HFFc6 (cell line): ENCODE results near the gene BICD2. TPM values are rescaled to one million over a fixed set of nuclear protein-coding genes. Genes with fewer than 3 reads are reported as not detected.
A peak's percentile ranks its signal among the peaks of the same experiment; 100 is the strongest.
"Not testable (repeated sequence)": the region's sequence is repeated elsewhere in the genome, so short reads cannot be mapped to it uniquely, and the experiment has no call there.

Source experiments
- DNase-seq: peaks from one replicate; pipeline ENCODE4 v3.0.0-alpha.2; 2018
- H3K27ac Mint-ChIP-seq: 2 replicates; pipeline ENCODE4 v1.8.0; 2020; ENCODE audit warnings: mild to moderate bottlenecking, mixed read lengths
- H3K27me3 Mint-ChIP-seq: 2 replicates; pipeline ENCODE4 v1.8.0; 2021; ENCODE audit warnings: mild to moderate bottlenecking, moderate library complexity, mixed read lengths; ENCODE audit not compliant: insufficient read depth
- H3K36me3 Mint-ChIP-seq: 2 replicates; pipeline ENCODE4 v1.8.0; 2021; ENCODE audit warnings: low read depth, mixed read lengths
- H3K4me1 Mint-ChIP-seq: 2 replicates; pipeline ENCODE4 v1.8.0; 2020; ENCODE audit warnings: low read depth, mixed read lengths
- H3K4me3 Mint-ChIP-seq: 2 replicates; pipeline ENCODE4 v1.8.0; 2020; ENCODE audit warnings: mild to moderate bottlenecking, moderate library complexity, mixed read lengths
- H3K9me3 Mint-ChIP-seq: 2 replicates; pipeline ENCODE4 v1.8.0; 2020; ENCODE audit warnings: mild to moderate bottlenecking, mixed read lengths
- total RNA-seq, 6 experiments: library from RNA; stranded (reverse); fragmentation: NEBNext Ultra II Directional; extraction: Animal tissue kit (Norgen Biotek cat#: 25700); gene quantifications; 2 replicates in 1 of 6; 3 replicates in 5 of 6; pipeline ENCODE4 v1.2.3, GENCODE V29; 2021
- TF ChIP-seq, protein P1 (sequence below): fragments of 200-600 bp; sonication (generic); IDR thresholded peaks from 2 replicates; pipeline ENCODE4 v1.5.0; 2021; ENCODE audit warnings: antibody characterized with exemption, mild to moderate bottlenecking

The BICD2 gene
- total RNA-seq, 6 experiments from 2014 or later, result 32.4 to 38.6 (median 36.1) TPM

DNA sequence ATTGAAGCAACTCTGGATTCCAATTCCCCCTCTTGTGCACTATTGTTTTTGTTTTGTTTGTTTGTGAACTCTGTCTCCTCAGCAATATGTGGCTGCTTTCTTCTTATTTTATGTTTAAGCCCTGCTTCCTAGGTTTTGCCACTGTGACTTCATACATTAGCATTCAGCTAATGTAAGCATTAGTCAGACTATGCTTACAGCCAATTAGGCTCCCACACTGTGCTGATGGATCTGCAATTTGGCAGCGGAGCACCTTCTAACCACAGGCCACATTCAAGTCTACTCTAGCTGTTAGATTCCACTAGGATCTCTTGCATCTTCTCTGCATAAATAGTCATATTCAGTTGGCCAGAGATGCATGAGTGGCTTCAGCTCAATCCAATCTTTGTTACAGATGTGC lies 9.6 kb upstream of the BICD2 start:
- no peaks in the 10 kb centered on the region for H3K36me3 Mint-ChIP-seq
- H3K27me3 Mint-ChIP-seq, result peaks cover 1% of the 10 kb centered on the region; the same call in 1 of the 2 replicates
- no peaks in the 10 kb centered on the region for H3K9me3 Mint-ChIP-seq
- DNase-seq, result peak; percentile 94
- peak overlapping the region; percentile 58 for H3K27ac Mint-ChIP-seq
- TF ChIP-seq, protein P1, sequence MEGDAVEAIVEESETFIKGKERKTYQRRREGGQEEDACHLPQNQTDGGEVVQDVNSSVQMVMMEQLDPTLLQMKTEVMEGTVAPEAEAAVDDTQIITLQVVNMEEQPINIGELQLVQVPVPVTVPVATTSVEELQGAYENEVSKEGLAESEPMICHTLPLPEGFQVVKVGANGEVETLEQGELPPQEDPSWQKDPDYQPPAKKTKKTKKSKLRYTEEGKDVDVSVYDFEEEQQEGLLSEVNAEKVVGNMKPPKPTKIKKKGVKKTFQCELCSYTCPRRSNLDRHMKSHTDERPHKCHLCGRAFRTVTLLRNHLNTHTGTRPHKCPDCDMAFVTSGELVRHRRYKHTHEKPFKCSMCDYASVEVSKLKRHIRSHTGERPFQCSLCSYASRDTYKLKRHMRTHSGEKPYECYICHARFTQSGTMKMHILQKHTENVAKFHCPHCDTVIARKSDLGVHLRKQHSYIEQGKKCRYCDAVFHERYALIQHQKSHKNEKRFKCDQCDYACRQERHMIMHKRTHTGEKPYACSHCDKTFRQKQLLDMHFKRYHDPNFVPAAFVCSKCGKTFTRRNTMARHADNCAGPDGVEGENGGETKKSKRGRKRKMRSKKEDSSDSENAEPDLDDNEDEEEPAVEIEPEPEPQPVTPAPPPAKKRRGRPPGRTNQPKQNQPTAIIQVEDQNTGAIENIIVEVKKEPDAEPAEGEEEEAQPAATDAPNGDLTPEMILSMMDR, result no peak
- peaks cover 16% of the 10 kb centered on the region for H3K4me1 Mint-ChIP-seq
- no peak overlapping the region for H3K4me3 Mint-ChIP-seq

DNA sequence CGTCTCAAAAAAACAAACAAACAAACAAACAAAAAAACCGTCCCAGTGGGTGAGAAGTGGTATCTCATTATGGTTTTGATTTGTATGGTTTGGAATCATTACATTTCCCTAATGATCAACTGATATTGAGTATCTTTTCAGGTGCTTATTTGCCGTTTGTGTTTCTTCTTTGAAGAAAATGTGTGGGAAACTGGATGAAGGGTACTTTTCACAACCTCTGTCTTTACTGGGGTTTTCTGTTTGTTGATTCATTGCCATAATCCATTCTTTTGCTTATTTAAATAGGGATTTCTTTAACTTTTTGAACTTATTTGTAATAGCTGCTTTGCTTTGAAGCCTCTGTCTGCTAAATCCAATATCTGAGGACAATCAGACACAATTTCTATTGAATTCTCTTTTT lies 9.2 kb upstream of the BICD2 start:
- H3K27me3 Mint-ChIP-seq, result peaks cover 1% of the 10 kb centered on the region; the same call in 1 of the 2 replicates
- H3K36me3 Mint-ChIP-seq, result no peaks in the 10 kb centered on the region

DNA sequence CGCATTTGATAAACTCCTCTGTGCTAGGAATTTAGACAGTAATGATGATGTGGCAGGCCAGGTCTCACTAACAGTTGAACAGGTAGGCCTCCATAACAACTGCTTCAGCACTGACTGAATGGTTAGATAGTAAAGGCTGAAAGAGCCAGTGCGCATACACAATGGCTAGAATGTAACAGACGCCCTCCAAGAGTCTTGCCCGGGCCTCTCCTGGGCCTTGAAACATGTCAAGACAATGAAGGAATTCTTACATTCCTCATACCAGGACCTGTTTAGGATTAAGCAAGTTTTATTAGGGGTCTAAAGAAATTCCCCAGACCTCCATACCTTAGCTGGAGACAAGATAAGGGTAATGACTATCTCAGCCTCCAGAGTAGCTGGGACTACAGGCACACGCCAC lies 6.7 kb upstream of the BICD2 start:
- DNase-seq, result no peak
- Mint-ChIP-seq H3K27me3 (peaks cover 1% of the 10 kb centered on the region), H3K4me3 (no peak overlapping the region), H3K36me3 (no peaks in the 10 kb centered on the region), H3K4me1 (peaks cover 16% of the 10 kb centered on the region), H3K9me3 (no peaks in the 10 kb centered on the region), H3K27ac (no peak overlapping the region)
- TF ChIP-seq, protein P1, result no peak

More for the DNA sequence above, 9.2 kb upstream of the BICD2 start:
- peaks cover 16% of the 10 kb centered on the region for H3K4me1 Mint-ChIP-seq
- H3K27ac Mint-ChIP-seq, result peak overlapping the region; percentile 58
- no peak overlapping the region for H3K4me3 Mint-ChIP-seq
- no peaks in the 10 kb centered on the region for H3K9me3 Mint-ChIP-seq
- TF ChIP-seq, protein P1, result no peak
- DNase-seq, result no peak

DNA sequence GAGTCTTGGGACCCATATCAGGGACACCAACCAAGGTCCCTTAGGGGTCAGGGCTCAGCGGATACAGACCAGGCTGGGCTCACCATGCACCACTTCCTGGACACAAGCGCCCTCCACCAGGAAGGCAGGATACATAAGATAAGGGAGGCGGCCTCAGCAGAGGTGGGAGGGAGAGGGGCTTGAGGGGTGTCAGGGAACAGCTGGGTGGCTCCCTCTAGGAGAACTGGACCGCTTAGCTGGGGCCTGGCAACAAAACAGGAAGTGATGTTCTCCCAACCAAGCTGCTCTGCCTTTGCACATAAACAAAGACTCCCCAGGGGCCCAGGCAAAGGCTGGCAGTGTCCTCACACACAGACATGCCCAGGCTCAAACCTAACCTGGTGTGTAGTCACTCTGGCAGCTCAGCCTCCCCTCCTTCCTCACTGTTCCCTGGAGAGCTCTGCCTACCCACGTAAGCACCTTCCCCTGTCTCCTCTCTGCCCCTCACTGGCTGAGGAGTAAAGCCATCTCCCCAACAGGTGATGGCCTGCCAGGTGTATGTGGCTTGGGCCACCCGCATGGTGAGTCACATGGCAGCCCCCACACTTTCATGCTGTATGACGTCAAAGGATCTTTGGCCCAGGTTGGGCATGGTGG lies 5.8 kb upstream of the BICD2 start:
- H3K27me3 Mint-ChIP-seq, result peaks cover 1% of the 10 kb centered on the region
- DNase-seq, result no peak
- TF ChIP-seq, protein P1, result no peak
- H3K4me1 Mint-ChIP-seq, result peaks cover 22% of the 10 kb centered on the region
- H3K9me3 Mint-ChIP-seq, result no peaks in the 10 kb centered on the region
- no peak overlapping the region for H3K27ac Mint-ChIP-seq
- H3K4me3 Mint-ChIP-seq, result no peak overlapping the region
- H3K36me3 Mint-ChIP-seq, result no peaks in the 10 kb centered on the region

DNA sequence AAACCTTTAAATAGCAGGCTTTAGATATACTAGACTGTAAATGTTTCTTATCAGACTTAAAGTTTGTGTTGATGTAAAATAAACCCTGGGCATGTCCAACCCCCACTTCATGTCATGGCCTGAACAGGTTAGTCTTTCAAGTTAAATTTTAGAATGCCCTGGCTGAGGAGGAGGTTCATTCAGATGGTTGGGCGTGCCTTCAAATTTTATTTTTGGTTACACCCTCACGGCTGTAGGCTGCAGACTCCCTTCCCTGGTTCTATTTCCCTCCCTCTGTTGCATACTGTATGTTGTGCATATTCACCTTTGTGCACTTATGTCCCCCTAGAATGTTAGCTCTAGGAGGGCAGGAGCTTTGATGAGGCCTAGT lies 5.3 kb upstream of the BICD2 start:
- H3K4me1 Mint-ChIP-seq, result peaks cover 22% of the 10 kb centered on the region
- H3K36me3 Mint-ChIP-seq, result no peaks in the 10 kb centered on the region
- TF ChIP-seq, protein P1, result no peak
- no peak overlapping the region for H3K27ac Mint-ChIP-seq
- no peaks in the 10 kb centered on the region for H3K9me3 Mint-ChIP-seq
- no peak for DNase-seq
- H3K4me3 Mint-ChIP-seq, result no peak overlapping the region
- peaks cover 1% of the 10 kb centered on the region for H3K27me3 Mint-ChIP-seq

DNA sequence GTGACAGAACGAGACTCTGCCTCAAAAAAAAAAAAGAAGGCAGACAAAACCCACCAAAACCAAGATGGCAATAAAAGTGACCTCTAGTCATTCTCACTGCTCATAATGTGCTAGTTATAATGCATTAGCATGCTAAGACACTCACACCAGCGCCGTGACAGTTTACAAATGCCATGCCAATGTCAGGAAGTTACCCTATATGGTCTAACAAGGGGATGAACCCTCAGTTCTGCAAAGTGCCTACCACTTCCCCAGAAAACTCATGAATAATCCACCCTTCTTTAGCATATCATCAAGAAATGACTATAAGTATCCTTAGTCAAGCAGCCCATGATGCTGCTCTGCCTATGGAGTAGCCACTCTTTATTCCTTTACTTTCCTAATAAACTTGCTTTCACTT lies 4.7 kb upstream of the BICD2 start:
- DNase-seq, result no peak
- Mint-ChIP-seq H3K36me3 (no peaks in the 10 kb centered on the region), H3K27ac (no peak overlapping the region), H3K27me3 (peaks cover 1% of the 10 kb centered on the region), H3K4me1 (peaks cover 16% of the 10 kb centered on the region), H3K9me3 (no peaks in the 10 kb centered on the region), H3K4me3 (no peak overlapping the region)
- TF ChIP-seq, protein P1, result no peak

DNA sequence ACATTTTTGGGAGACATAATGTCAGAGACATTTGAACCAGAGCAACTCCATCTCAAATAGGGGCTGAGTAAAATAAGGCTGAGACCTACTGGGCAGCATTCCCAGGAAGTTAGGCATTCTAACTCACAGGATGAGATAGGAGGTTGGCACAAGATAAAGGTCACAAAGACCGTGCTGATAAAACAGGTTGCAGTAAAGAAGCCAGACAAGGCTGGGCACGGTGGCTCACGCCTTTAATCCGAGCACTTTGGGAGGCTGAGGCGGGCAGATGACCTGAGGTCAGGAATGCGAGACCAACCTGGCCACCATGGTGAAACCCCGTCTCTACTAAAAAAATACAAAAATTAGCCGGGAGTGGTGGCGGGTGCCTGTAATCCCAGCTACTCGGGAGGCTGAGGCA lies 4.2 kb upstream of the BICD2 start:
- H3K27ac Mint-ChIP-seq, H3K9me3 Mint-ChIP-seq: not testable (repeated sequence)

More for the DNA sequence above, 4.2 kb upstream of the BICD2 start:
- DNase-seq, H3K36me3 Mint-ChIP-seq, H3K27me3 Mint-ChIP-seq, H3K4me3 Mint-ChIP-seq: not testable (repeated sequence)
- H3K4me1 Mint-ChIP-seq, result peaks cover 11% of the 10 kb centered on the region
